Lower leg skin (tissue), 3 donors: ENCODE data around the gene POLDIP2.

Source experiments
- CTCF ChIP-seq, 3 donors: fragments of 450-650 bp; IDR thresholded peaks; one replicate each; pipeline ENCODE4 v1.5.1; 2016; ENCODE audit warnings: antibody characterized with exemption in 3 of 3, mild to moderate bottlenecking in 3 of 3, moderate library complexity in 2 of 3
- POLR2A ChIP-seq, 2 donors: fragments of 450-650 bp; IDR thresholded peaks; one replicate each; pipeline ENCODE4 v1.6.1; 2016 to 2017; ENCODE audit warnings: antibody characterized with exemption in 2 of 2, mild to moderate bottlenecking in 1 of 2, moderate library complexity in 1 of 2

GRCh38 chr17:28394337-28395116 is 37.2 kb upstream of the POLDIP2 start:
- TF ChIP-seq POLR2A (IDR thresholded peaks at IDR 0.05) (no peak), CTCF (IDR thresholded peaks at IDR 0.05) (no peak)
